Esophagus mucosa (tissue), 1 donor: ENCODE results near the gene SESN3. TPM values are rescaled to one million over a fixed set of nuclear protein-coding genes. Genes with fewer than 3 reads are reported as not detected.
A peak's percentile ranks its signal among the peaks of the same experiment; 100 is the strongest.
"Not testable (repeated sequence)": the region's sequence is repeated elsewhere in the genome, so short reads cannot be mapped to it uniquely, and the experiment has no call there.

Experiments
- ATAC-seq: fragments of 200-7000 bp; cut with Tn5 transposase; one replicate; pipeline ENCODE4 v1.9.1; 2020
- total RNA-seq: library from RNA; stranded (reverse); gene quantifications from one replicate; pipeline ENCODE4 v1.2.4, GENCODE V29; 2023
- donor health status: DM: yes; HTN: yes; CAD: no.

Gene SESN3, protein sequence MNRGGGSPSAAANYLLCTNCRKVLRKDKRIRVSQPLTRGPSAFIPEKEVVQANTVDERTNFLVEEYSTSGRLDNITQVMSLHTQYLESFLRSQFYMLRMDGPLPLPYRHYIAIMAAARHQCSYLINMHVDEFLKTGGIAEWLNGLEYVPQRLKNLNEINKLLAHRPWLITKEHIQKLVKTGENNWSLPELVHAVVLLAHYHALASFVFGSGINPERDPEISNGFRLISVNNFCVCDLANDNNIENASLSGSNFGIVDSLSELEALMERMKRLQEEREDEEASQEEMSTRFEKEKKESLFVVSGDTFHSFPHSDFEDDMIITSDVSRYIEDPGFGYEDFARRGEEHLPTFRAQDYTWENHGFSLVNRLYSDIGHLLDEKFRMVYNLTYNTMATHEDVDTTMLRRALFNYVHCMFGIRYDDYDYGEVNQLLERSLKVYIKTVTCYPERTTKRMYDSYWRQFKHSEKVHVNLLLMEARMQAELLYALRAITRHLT
- total RNA-seq = 30.5 TPM

DNA sequence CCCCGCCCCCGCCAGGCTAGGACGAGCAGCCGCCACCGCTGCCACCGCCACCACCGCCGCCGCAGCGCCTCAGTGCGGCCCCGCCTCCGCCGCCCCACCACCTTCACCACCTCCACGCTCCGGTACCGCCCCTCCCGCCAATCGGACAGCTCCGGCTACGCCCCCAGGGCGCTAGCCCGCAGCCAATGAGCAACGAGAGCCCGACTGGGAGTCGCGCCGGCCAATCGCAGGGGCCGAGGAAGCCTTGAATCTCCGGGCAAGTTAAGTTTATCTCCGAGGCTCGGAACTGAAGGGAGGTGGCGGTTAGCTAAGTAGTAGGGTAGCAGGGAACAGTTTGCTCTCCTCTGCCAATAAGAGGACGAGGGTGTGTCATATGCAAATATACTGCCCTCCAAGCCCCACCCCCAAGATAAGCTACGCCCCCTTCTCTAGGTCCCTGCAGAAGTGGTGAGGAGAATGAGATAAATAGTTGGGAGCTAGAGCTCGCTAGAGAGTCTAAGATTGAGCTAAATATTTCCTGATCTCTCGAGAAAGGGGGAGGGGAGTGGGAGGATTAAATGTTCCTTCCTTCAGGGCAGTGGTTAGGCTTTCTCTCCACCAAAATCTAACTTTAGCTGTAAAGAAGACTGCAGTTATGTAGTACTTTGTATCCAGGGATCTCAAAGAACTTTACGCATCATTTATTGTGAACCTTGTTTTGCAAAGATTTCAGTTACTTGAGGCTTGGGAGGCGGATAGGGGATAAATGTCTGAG is at the start of gene SESN3:
Gene SESN3, minus strand, starts transcription at position 76 of the 754 bp plus-strand sequence. CDS start 342 bp downstream, outside the sequence.
- peak; percentile 99 for ATAC-seq

DNA sequence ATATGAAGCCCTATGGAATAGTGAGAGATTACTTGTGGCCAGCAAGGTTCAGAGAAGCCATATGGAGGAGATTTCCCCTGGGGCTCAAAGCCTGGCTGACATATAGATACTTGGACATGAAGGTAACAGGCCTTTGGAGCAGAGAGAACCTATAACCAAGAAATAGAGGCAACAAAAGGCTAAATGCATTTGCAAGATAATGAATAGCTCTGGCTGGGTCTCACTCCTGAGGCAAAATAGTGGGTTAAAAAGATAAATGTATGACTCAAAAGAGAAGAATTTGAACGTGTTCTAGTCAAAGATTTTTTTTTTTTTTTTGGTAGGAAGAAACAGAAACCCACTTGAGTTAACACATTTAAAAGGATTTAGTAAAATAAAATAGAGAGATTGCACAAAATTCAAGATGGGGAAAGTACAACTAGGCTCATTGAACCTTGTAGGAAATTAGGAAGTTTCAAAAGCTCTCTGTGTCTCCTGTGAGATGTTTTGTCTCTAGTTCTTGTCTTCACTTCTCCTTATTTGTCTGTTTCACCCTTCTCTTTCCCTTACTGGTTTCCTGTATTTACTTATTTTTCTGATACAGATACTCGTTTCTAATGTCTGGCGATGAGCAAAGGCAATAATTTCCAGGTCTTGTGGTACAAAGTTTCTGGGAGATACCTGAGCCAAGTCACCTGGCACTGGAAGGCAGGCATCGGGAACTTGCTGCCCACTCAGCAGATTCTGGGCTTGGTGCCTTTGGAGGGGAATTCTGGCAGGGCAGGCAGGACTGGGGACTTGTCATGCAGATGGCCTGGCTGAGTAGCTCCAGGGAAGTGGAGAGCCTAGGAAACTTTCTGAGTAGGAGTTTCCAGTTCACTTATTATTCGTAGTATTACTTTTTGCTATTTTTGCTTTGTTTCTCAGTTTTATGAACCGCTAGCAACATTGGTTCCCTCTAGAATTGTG is 49.2 kb upstream of the SESN3 start:
- no peak for ATAC-seq

DNA sequence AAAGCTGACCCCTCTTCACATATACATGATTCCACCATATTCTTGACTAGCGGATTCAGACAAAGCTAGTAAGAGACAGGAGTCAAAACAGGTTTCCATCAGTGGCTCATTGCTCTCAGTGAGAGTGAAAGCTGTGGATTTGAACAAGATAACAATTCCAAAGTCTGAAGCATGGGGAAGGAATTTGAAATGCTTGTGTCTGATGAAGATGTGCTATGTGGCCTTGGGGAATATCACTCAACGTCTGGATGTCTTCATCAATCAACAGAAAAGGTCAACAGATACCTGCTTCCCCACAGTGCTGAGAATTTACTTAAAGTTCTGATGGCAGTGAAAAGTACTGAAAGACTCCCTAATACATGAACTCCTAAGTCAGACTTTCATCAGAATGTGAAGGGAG is 46.9 kb upstream of the SESN3 start:
- ATAC-seq = no peak

DNA sequence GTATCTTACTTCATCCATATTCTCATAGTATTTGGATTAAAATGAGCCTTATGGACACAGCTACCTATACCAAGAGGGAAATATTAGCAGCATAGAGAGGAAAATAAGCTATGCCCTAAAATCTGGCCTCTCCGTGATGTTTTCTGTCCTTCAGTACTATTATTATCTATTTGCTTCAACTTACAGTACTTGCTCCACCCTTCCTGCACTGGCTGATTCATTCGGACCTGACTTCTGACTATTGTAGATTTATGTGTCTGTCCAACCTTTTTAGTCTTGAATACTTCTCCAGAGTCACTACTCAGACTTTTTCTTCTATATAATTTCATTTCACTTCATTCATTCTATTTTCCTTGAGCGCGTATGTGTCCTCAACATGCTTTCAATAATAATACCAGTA is 45.1 kb upstream of the SESN3 start:
- no peak for ATAC-seq

DNA sequence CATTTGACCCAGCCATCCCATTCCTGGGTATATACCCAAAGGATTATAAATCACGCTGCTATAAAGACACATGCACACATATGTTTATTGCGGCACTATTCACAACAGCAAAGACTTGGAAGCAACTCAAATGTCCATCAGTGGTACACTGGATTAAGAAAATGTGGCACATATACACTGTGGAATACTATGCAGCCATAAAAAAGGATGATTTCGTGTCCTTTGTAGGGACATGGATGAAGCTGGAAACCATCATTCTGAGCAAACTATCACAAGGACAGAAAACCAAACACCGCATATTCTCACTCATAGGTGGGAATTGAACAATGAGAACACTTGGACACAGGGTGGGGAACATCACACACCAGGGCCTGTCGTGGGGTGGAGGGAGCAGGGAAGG is 42.6 kb upstream of the SESN3 start:
- ATAC-seq = not testable (repeated sequence)

DNA sequence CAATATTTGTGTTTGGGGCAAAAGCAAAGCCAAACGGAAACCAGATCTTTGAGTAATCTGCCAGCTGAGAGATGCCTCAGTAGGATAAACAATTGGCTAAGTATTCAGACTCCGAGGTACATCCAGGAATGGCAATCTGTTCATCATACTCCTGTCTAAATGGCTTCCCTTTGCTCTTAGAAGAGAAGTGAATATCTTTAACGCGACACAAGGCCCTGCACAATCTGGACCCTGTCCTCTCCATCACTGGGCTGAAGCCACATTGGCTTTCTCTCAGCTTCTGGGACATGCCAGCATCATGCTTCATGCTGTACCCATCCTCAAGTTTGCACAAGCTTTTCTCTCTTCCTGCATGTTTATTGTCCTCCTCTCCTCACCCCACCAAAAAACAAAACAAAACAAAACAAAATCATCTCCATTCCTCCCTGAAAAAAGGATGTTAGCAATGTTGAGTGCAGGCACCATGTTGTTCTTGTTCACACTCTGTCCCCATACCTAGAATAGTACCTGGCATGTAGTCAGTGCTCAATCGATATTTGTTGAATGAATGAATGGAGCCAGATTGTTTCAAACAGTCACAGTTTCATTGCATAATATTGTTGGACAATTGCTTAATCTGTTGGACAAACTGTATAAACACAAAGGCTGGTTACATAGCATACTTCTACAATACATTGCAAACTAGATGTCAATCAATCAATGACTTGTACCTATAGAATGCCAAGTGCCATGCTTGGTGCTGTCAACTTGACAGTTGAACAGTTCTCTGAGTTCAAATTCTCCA is 38.2 kb upstream of the SESN3 start:
- ATAC-seq = no peak

DNA sequence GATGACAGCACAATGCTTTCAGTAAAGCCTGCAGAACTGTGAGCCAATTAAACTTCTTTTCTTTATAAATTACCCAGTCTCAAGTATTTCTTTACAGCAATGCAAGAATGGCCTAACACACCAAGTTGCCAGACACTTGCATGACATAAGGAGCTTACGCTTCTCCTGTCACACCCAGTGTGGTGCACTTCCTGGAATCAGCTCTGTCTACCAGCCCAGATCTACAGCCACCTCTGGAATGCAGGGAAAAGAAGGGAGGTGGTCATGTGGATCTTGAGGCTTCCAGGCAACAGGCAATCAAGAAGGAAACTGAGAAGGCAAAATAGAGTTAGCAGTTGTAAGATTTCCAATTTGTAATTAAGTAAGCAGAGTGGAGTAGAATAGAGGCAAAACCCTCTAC is 37.4 kb upstream of the SESN3 start:
- ATAC-seq = peak; percentile 58

DNA sequence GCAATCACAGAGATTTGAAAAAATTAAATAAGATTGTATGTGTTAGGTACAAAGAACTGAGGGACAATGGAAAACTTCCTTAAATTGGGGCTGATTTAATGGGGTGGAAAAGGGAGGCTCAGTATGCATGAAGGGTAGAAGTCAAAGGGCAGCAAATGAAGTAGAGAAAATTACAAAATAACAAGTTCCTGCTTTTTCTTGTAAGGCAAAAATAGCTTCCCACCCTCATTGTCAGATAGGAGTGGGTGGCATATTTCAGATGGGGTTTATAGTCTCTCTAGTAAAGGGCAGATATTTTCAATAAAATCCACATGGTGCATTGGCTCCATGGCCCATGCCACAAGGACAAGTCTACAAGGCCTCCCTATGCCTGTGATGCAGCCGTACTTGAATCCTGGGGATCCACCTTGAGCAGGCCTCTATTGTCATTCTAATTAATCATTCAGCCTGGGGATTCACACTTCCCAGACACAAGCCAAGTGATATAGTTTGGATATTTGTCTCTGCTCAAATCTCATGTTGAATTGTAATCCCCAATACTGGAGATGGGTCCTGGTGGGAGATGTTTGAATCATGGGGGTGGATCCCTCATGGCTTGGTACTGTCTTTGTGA is 36.7 kb upstream of the SESN3 start:
- no peak for ATAC-seq

DNA sequence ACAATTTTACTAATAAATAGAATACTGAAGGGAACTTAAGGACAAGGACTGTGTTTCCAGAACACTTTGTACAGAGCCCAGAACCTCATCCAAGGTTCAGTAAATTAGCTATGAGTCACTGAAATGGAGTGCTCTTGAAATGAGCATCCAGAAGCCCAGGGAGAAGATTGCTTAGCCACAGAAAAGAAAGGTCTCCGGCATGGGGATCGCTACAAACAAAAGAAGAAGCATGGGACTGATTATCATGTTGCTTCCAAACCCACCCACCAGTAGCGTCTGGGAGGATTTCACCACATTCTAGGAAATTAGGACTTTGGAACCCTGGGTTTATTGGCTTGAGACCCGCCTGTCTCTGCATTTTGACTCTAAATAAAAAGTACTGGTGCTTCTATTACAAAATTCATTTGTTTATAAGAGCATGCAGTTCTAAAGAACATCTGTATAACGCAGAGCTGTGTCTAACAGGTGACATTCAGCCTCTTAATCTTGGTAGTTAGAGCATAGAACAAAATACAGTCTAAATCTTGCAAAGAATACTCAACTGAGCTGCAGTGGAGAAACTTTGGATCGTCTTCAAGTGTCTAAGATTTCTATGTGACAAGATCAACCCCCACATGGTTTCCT is 35.9 kb upstream of the SESN3 start:
- ATAC-seq = no peak

DNA sequence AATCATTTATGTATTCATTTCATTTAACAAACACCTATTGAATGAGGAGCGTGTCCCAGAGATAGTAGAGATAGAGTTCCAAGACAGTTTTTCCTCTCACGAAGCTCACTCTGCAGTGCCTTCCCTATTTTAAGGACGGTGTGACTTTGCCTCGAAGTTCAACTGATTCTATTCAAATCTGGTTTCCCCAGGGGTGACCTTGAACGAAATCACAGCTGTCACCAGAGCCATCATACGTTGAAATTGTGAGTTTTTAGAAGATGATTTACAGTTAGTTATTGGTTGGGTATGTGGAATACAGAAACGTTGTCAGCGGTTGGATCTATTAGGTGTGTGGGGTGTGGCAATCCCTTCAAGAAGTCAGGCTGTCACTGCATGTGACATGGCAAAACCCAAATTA is 33.9 kb upstream of the SESN3 start:
- ATAC-seq = no peak

DNA sequence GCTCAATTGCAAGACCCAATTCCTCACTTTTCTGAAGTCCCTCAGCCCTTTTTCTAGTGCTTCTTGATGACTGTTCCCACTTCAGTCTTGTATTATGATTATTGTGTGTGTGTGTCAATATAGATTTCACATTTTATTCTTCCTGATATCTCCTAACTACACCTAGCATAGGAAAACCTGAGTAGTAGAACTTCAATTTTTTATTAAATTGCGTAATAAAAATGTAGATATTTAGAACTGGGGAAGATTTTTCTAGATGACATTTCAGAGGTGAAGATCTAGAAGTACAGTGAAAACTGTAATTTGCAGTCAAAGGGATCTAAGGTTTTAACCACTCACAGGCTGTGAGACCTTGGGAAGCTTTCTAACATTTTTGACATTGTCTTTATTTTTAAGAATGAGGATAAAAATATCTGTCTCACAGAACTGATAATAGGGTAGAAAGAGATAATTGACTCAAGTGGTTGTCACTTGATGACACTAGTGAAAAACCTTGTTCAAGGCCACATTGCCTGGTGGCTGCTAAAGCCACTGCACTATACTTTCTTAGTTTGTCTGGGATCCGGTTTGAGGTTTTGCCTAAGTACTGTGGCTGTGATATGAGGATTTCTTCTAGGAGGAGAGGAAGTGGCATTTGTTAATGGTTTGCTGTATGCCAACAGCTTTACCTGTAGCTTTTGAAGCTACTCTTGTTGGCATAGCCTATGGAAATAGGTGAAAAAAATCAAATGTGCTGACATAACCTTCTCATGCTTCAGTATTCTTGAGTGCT is 32.2 kb upstream of the SESN3 start:
- ATAC-seq = no peak

DNA sequence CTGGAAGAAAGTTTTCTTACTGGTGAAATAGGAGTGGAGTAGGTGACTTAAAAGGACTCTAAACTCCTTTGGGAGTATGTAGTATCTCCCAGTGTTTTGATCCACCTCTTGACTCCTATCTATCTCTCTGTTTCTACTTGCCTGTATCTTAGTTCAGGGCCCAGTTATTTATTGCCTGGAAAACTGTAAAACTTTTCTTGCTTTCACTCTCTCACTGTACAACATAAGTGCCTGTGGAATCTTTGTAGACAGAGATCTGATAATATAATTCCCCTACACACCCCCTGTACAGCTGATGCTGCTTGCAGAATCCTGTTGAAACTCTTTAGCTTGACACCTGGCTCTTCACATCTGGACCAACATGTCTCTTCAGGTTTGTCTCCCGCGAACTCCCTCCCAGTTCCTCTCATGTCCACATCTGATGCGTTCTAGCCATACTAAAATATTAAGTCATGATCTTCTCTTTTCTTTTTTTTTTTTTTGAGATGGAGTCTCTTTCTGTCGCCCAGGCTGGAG is 26.5 kb upstream of the SESN3 start:
- ATAC-seq = no peak

DNA sequence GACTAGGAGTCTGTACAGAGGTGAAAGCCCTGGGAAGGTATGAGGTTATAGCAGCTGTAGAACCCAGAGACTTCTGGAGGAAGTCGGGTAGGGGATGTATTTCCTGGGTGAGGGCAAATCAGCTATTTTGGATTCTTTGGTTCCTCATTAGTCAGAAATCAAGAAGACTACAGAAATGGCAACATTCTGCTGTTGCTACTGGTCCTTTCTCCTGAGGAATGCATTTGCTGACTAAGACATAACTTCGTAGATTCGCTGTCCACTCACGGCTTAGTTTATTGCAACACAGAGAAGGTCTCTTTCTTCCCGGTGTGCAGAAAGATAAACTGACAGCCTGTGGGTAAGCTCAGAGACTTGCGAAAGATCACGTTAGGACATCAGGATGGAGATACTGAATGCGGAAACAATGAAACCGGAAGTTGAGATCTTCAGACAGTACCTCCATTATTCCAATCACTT is 25.3 kb upstream of the SESN3 start:
- peak; percentile 27 for ATAC-seq

DNA sequence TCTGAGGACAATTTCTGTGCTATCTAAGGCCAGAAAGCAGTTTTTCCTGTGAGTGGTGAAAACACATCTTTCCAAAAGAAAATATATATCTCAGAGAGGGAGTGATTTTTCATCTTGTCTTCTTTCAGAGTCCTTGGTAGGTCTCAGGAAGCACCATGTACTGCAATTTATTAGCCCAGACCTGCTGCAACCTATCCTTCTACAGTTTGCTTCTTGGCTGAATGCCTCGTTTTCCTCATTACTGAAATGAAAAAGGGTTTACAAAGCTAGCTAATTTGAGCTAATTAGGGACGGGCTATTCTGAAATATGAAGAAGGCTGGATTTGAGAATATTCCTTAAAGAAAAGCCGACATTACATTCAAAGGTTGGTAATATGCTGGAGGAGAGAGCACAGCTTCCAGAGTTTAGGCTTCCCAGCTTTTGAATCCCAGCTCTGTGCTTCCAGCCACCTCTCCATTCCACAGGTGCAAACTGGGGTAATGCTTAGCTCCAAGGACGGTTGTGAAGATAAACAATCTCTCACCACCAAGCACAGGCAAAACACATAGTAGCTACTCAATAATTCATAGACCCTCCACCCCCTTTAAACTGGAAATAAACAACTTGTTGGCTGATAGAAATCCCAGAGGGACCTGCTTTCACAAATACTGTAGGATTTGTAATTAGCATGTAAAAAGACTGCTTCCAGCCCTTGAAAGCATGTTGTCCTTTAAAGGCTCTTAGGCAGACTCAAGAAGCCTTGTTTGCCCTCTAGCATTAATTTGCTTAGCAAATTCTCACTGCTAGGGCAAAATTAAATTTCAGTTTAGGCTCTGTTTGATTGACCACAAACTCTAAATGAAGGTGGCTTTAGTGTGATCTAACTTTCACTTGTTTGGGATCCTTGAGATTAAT is 24.5 kb upstream of the SESN3 start:
- no peak for ATAC-seq

DNA sequence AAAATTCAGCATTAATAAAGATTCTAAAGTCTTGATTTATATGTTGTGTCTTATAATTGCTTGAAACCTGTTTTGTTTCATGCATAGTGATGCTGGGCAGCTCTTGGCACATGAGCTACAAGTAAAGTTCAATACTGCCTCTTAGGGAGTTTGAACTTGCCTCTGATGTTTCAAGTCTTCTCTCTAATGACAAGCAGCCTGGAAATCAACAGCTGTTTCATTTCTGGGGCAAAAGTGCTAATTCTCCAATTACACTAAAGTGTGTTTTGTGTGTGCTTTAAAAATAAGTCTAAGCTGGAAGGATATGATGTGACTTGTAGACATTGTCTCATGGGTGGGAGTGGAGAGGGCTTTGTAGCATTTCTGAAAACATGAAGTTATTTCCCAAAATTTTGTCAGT is 23.7 kb upstream of the SESN3 start:
- no peak for ATAC-seq

DNA sequence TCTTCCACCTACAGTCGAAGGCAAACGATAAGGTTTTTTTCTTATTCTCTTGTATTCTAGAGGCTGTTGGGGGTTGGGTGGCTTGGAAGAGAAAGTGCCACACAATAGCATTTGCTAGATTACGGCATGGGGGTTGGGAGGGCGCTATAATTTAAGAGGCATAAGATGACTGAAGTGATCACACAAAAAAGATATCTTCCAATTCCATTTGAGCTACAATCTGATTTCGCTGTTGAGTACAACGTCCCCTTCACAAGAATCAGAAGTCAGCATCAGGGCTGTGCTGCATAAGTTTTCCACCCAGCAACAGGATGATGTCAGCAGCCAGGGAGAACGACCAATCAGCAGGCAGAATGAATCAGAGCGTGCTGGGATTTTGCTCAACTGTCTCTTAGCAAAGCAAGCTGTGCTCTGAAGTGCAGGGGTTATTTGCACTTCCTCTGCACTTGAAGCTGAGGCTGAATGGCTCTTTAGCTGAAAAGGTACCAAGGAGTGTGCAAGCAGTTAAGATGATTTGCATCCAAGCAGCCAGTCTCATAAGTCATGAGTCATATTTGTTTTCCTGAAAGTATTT is 23.2 kb upstream of the SESN3 start:
- ATAC-seq = peak; percentile 95

DNA sequence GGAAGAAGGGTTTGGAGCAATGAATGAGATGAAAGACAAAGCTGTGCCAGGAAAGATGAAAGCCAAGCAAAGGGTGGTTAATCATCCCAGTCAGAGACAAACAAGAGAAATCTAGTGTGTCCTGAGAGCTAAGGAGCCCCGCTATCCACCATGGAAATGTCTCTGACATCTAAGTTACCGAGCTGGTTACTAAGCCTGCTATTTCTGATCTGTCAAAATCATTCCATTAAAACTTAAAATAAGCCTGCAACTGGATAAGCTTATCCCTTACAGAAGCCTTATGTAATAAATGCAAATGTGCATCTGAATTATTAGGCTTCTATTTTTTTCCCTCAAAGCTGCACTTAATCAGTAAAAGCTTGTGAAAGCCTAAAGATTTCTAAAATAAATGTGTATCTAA is 22.1 kb upstream of the SESN3 start:
- ATAC-seq = no peak

DNA sequence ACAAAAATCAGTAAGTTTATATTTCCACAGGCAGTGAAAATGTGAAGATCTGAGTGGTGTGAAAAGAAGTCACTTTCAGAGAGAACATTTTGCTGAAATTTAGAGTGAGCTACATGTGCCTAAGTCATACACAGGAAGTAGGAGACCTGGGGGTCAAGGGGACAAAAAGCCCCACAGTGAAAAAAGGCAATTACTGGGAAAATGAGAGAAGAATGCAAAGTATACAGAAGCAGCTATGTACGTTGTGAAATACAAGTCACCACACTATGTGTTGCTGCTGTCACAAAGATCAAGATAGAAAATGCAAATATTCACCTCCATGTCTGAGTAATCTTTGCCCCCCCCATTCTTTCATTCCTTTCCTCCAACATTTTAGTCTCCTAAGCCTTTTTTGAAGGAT is 21.6 kb upstream of the SESN3 start:
- no peak for ATAC-seq
